NCI-H774 (cell line): ENCODE results near the gene RAD51AP1.

Experiments used
- DNase-seq: peaks from one replicate; lab custom pipeline; 2025; lab: John Stamatoyannopoulos, UW

Gene RAD51AP1

GRCh38 chr12:4545195-4545594 is 6.5 kb downstream of the RAD51AP1 start:
- DNase-seq = no peak

- no peak for DNase-seq
Observed at GRCh38 chr12:4552191-4552590, 13.5 kb downstream of the RAD51AP1 start.

- no peak for DNase-seq
Observed at GRCh38 chr12:4553943-4554342, 15.3 kb downstream of the RAD51AP1 start.

GRCh38 chr12:4555804-4556203 is 17.1 kb downstream of the RAD51AP1 start:
- DNase-seq = no peak

- no peak for DNase-seq
Observed at GRCh38 chr12:4556735-4557530, 18.2 kb downstream of the RAD51AP1 start.

GRCh38 chr12:4557586-4557985 is 18.9 kb downstream of the RAD51AP1 start:
- no peak for DNase-seq

GRCh38 chr12:4558171-4558570 is 19.5 kb downstream of the RAD51AP1 start:
- no peak for DNase-seq

- DNase-seq = peak; percentile 60
Observed at GRCh38 chr12:4562034-4562657, 23.5 kb downstream of the RAD51AP1 start, which contains the start of gene DYRK4. Gene DYRK4, plus strand, starts transcription at chr12:4562208. Its CDS starts 38 bp downstream, at chr12:4562246.

GRCh38 chr12:4563336-4563735 is 24.6 kb downstream of the RAD51AP1 start:
- DNase-seq = no peak

- DNase-seq = no peak
Observed at GRCh38 chr12:4564818-4565217, 26.1 kb downstream of the RAD51AP1 start.

- DNase-seq = no peak
Observed at GRCh38 chr12:4566474-4566873, 27.8 kb downstream of the RAD51AP1 start.

GRCh38 chr12:4567073-4567881 is 28.6 kb downstream of the RAD51AP1 start:
- no peak for DNase-seq

- DNase-seq = no peak
Observed at GRCh38 chr12:4569261-4569660, 30.6 kb downstream of the RAD51AP1 start.

GRCh38 chr12:4572680-4573079 is 34.0 kb downstream of the RAD51AP1 start:
- DNase-seq = no peak

- DNase-seq = peak; percentile 6
Observed at GRCh38 chr12:4579305-4580102, 40.8 kb downstream of the RAD51AP1 start.

- DNase-seq = no peak
Observed at GRCh38 chr12:4580281-4580688, 41.6 kb downstream of the RAD51AP1 start.

- DNase-seq = no peak
Observed at GRCh38 chr12:4584281-4584680, 45.6 kb downstream of the RAD51AP1 start.

- no peak for DNase-seq
Observed at GRCh38 chr12:4584896-4585295, 46.2 kb downstream of the RAD51AP1 start.

GRCh38 chr12:4586500-4586899 is 47.8 kb downstream of the RAD51AP1 start:
- no peak for DNase-seq

GRCh38 chr12:4587108-4587507 is 48.4 kb downstream of the RAD51AP1 start:
- no peak for DNase-seq

- DNase-seq = no peak
Observed at GRCh38 chr12:4588916-4589315, 50.2 kb downstream of the RAD51AP1 start.

- DNase-seq = no peak
Observed at GRCh38 chr12:4589941-4590340, 51.3 kb downstream of the RAD51AP1 start.
